ENCODE results near the gene PCARE.
"Not testable (repeated sequence)": the region's sequence is repeated elsewhere in the genome, so short reads cannot be mapped to it uniquely, and the experiment has no call there.

Gene PCARE

DNA sequence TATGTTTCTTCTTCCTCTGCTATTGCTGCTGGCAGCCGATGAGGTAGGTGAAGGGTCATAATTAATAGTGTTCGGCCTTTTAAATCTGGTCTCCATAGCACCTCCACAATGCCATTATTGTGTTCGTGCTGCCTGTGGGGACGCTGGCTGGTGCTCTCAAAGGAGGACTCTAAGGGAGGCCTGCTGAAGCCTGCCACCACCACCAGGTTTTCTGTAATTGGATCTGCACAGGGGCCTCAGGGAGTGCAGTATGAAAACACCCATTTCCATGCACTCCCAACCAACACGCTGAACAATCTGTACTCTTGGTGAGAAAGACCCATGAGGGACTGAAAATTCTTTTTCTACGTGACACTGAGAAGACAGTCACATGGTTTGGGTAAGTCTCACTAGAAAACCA lies 23.2 kb upstream of the PCARE start:
- TF ChIP-seq, protein P1, sequence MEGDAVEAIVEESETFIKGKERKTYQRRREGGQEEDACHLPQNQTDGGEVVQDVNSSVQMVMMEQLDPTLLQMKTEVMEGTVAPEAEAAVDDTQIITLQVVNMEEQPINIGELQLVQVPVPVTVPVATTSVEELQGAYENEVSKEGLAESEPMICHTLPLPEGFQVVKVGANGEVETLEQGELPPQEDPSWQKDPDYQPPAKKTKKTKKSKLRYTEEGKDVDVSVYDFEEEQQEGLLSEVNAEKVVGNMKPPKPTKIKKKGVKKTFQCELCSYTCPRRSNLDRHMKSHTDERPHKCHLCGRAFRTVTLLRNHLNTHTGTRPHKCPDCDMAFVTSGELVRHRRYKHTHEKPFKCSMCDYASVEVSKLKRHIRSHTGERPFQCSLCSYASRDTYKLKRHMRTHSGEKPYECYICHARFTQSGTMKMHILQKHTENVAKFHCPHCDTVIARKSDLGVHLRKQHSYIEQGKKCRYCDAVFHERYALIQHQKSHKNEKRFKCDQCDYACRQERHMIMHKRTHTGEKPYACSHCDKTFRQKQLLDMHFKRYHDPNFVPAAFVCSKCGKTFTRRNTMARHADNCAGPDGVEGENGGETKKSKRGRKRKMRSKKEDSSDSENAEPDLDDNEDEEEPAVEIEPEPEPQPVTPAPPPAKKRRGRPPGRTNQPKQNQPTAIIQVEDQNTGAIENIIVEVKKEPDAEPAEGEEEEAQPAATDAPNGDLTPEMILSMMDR (IDR thresholded peaks at IDR 0.05; ENCODE audit: borderline replicate concordance, insufficient read depth, low read depth, low read length): no peak
- H3K4me3 ChIP-seq (ENCODE audit: low read depth, low read length): no peak overlapping the region

DNA sequence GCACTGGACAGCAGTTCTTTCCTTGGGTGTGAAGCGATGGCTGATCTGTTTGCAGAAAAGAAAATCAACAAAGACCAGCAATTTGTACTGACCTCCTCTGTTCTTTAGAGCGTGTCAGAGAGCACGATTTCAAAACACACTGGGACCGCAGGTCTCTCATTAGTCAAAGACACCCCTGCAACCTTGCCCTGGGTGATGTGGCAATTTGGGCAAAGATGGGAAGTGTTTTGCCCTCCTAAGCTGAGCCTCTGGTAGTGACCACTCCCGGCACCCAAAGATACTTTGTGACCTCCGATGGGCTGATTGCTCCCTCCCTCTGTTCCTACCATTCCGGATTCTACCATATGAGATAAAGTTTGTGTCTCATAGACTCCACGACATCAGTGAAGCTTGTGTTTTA lies 22.6 kb upstream of the PCARE start:
- H3K4me3 ChIP-seq (ENCODE audit: low read depth, low read length): no peak overlapping the region
- TF ChIP-seq, protein P1 (IDR thresholded peaks at IDR 0.05; ENCODE audit: borderline replicate concordance, insufficient read depth, low read depth, low read length): no peak

DNA sequence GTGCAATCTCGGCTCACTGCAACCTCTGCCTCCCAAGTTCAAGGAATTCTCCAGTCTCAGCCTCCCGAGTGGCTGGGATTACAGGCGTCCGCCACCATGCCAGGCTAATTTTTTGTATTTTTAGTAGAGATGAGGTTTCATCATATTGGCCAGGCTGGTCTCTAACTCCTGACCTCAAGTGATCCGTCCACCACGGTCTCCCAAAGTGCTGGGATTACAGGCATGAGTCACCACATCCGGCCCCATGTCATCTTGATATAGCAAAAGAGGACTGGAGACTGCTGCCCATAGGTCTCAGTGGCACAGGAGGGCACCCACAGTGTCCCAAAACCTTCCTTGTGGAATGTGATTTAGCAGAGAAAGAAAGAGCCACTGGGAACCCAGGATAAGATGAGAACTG lies 16.0 kb upstream of the PCARE start:
- H3K4me3 ChIP-seq (ENCODE audit: low read depth, low read length): not testable (repeated sequence)

DNA sequence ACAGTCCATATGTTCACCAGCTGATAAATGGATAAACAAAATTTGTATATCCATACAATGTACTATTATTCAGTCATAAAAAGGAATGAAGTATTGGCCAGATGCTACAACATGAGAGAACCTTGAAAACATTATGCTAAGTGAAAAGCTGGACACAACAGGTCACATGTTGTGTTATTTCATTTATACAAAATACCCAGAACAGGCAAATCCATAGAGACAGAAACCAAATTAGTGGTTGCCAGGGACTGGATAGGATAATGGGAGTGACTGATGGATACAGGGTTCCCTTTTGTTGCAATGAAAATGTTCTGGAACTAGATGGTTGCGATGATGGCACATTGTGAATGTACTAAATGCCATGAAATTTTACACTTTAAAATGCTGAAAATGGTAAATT lies 10.2 kb upstream of the PCARE start:
- TF ChIP-seq, protein P1 (IDR thresholded peaks at IDR 0.05; ENCODE audit: borderline replicate concordance, insufficient read depth, low read depth, low read length): no peak
- H3K4me3 ChIP-seq (ENCODE audit: low read depth, low read length): no peak overlapping the region

DNA sequence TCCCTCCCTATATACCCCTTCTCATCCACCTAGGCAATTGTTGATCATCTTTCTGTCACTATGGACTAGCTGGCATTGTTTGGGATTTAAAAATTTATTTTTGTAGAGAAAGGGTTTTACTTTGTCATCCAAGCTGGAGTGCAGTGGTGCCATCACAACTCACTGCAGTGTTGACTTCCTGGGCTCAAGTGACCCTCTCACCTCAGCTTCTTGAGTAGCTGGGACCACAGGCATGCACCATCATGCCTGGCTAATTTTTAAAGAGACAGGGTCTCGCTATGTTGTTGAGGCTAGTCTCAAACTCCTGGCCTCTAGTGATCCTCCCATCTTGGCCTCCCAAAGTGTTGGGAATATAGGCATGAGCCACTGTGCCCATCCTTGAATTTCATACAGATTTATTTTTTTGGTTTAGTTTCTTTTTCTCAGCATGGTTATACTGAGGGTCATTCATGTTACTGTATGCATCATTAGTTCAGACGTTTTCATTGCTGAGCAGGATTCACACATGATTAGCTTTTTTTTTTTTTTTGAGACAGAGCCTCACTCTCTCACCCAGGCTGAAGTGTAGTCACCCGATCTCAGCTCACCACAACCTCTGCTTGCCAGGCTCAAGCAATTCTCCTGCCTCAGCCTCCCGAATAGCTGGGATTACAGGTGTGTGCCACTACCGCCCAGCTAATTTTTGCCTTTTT lies 8.6 kb upstream of the PCARE start:
- H3K4me3 ChIP-seq (ENCODE audit: low read depth, low read length): no peak overlapping the region
- TF ChIP-seq, protein P1 (IDR thresholded peaks at IDR 0.05; ENCODE audit: borderline replicate concordance, insufficient read depth, low read depth, low read length): no peak

DNA sequence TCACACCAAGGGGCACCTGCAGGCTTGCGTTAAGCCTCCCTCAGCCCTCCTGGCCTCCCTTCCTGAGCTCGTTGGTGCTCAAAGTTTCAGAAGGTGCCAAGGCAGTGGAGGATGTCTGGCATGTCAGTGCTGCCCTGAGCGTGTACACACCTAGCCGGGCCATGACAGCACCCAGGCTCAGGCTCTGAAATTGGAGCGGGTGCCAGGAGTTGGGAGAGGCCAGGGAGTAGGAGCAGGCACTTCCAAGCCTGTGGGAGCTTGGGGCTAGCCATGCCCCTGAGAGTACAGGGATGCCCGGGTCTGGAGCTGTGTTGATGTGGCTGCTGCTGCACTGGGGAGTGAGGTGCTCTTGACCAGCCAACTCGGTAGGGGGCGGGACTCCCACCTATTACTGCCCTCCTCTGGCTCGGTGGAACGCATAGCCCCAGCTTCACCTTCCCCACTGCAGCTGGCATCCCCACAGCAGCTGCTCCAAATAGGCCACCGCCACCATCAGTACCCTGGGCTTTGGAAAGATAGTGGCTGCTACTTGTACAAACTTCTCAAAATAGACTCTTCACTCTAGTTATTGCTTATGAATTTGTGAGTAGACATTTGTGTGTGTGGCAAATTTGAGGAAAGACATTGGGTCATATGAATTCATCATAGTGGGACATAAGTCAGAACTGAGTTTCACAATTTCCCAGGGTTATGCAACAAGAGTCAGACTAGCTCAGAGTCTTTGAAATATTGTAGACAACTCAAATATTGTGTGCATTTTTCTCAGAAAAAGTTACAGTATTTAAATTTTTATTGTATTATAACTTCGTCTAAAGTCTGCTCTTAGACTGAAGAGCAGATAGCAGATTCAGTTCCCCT lies 6.8 kb upstream of the PCARE start:
- TF ChIP-seq, protein P1 (IDR thresholded peaks at IDR 0.05; ENCODE audit: borderline replicate concordance, insufficient read depth, low read depth, low read length): no peak
- H3K4me3 ChIP-seq (ENCODE audit: low read depth, low read length): no peak overlapping the region

DNA sequence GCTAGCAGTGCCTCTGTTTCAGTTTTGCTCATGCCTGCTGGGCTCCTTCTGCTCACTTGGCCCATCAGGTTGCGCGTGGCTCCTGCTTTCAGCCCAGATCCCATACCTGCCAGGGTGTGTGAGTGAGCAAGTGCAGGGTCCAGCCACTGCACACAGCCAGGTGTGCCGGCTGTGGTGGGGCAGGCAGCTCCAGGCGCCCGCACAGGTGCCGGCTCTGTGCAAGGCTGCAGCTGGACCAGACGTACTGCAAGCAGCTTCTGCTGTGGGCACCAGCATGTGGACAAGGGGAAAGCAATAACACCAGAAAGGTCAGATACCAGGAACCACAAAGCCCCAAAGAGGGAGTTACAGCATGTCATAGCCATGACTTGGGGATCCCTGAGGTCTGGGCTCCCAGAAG lies 5.6 kb upstream of the PCARE start:
- TF ChIP-seq, protein P1 (IDR thresholded peaks at IDR 0.05; ENCODE audit: borderline replicate concordance, insufficient read depth, low read depth, low read length): no peak
- H3K4me3 ChIP-seq (ENCODE audit: low read depth, low read length): no peak overlapping the region
